Activated CD4-positive, alpha-beta T cell treated with anti-CD3 and anti-CD28 coated beads, Interleukin-2, amount 10 ng/mL, durations not matched to agents 7 days and 5 days (primary cell): ENCODE results near the gene RDH13. TPM values are rescaled to one million over a fixed set of nuclear protein-coding genes. Genes with fewer than 3 reads are reported as not detected.
"Not testable (repeated sequence)": the region's sequence is repeated elsewhere in the genome, so short reads cannot be mapped to it uniquely, and the experiment has no call there.

Source experiments
- CTCF ChIA-PET: fragments of 350-600 bp; sonication (Branson Sonifier 250); formaldehyde crosslinking; loops from one replicate; lab custom pipeline; 2021; ENCODE audit warnings: antibody characterized with exemption; lab: Charles Lee
- POLR2A ChIA-PET: fragments of 350-600 bp; sonication (Branson Sonifier 250); formaldehyde crosslinking; loops from one replicate; lab custom pipeline; 2021; ENCODE audit warnings: antibody characterized with exemption; lab: Charles Lee
- DNase-seq: peaks from one replicate; pipeline ENCODE4 v3.0.0-alpha.2; 2020
- H3K27ac Mint-ChIP-seq: one replicate; pipeline ENCODE4 v1.8.0; 2021; ENCODE audit warnings: mild to moderate bottlenecking, moderate library complexity, mixed read lengths
- H3K27me3 Mint-ChIP-seq: one replicate; pipeline ENCODE4 v1.8.0; 2021; ENCODE audit warnings: mixed read lengths
- H3K36me3 Mint-ChIP-seq: one replicate; pipeline ENCODE4 v1.8.0; 2021; ENCODE audit warnings: low read depth, mixed read lengths
- H3K4me1 Mint-ChIP-seq: one replicate; pipeline ENCODE4 v1.8.0; 2021; ENCODE audit warnings: mixed read lengths
- H3K4me3 Mint-ChIP-seq: one replicate; pipeline ENCODE4 v1.8.0; 2021; ENCODE audit warnings: mild to moderate bottlenecking, moderate library complexity, mixed read lengths
- H3K9me3 Mint-ChIP-seq: one replicate; pipeline ENCODE4 v1.8.0; 2021; ENCODE audit warnings: mixed read lengths
- total RNA-seq, 2 experiments: library from RNA; stranded (reverse); gene quantifications; one replicate each; pipeline ENCODE4 v1.2.3, GENCODE V29; 2021

The RDH13 gene
- total RNA-seq, 2 experiments from 2014 or later, result 15.0 to 15.6 TPM

DNA sequence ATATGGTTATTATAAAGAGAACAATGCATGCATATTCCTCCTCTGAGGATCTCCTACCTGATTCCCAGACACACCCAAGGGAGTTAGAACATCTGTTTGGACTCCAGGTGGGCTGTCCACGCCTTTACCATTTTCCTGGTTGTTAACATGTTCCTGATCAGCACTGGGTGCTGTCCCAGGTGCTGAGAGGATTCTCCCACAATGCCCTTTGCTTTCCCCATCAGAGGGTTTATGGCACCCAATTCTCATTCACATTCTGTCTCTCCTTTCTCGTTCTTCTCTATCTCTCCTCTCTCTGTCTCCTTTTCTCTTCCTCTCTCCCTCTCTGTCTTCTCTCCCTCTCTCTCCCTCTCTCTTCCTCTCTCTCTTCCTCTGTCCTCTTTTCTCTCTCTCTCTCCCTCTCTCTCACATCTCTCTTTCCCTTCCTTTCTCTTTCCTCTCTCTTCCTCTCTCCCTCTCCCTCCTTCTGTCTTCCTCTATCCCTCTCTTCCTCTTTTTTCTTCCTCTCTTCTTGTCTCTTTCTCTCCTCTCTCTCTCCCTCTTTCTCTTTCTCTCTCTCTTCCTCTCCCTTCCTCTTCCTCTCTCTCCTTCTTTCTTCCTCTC lies 3.3 kb upstream of the RDH13 start:
- Mint-ChIP-seq H3K27ac (no peak overlapping the region), H3K4me3 (no peak overlapping the region), H3K27me3 (peaks cover 45% of the 10 kb centered on the region), H3K4me1 (peaks cover 39% of the 10 kb centered on the region), H3K36me3 (no peaks in the 10 kb centered on the region), H3K9me3 (no peaks in the 10 kb centered on the region)
- DNase-seq, result peak; percentile 26
- POLR2A ChIA-PET, result no interaction called here
- CTCF ChIA-PET, result interaction anchor here (1.0 kb wide), 1 partner anchor 14 kb away, joined by 5 read pairs; no protein-coding TSS in a partner anchor

GRCh38 chr19:55065516-55065915 lies 2.6 kb upstream of the RDH13 start:
- Mint-ChIP-seq H3K27me3 (peaks cover 45% of the 10 kb centered on the region), H3K4me1 (peaks cover 37% of the 10 kb centered on the region)
- not testable (repeated sequence) for H3K4me3 Mint-ChIP-seq, H3K36me3 Mint-ChIP-seq, DNase-seq, H3K27ac Mint-ChIP-seq, H3K9me3 Mint-ChIP-seq
- ChIA-PET CTCF (interaction anchor here (1.0 kb wide), 1 partner anchor 13 kb away, joined by 5 read pairs; no protein-coding TSS in a partner anchor), POLR2A (interaction anchor here (0.7 kb wide), 1 partner anchor 52 kb away, joined by 7 read pairs; no protein-coding TSS in a partner anchor)

- Mint-ChIP-seq H3K4me3 (peak overlapping the region; percentile 85), H3K36me3 (peaks cover 11% of the 10 kb centered on the region), H3K27me3 (peaks cover 31% of the 10 kb centered on the region), H3K4me1 (peaks cover 30% of the 10 kb centered on the region), H3K27ac (no peak overlapping the region), H3K9me3 (no peaks in the 10 kb centered on the region)
- POLR2A ChIA-PET, result no interaction called here
- CTCF ChIA-PET, result interaction anchor here (0.7 to 1.2 kb wide), 2 partner anchors 17 to 946 kb away, joined by 3 to 4 read pairs; no protein-coding TSS in a partner anchor
- DNase-seq, result no peak
Measured at GRCh38 chr19:55063492-55063843, 520 bp upstream of the RDH13 start.

- Mint-ChIP-seq H3K27ac (peak overlapping the region; percentile 65), H3K36me3 (peaks cover 30% of the 10 kb centered on the region), H3K4me1 (peaks cover 25% of the 10 kb centered on the region)
- DNase-seq, POLR2A ChIA-PET, H3K27me3 Mint-ChIP-seq, H3K4me3 Mint-ChIP-seq, H3K9me3 Mint-ChIP-seq, CTCF ChIA-PET: not testable (repeated sequence)
Measured at GRCh38 chr19:55060287-55060686, 2.7 kb downstream of the RDH13 start.

DNA sequence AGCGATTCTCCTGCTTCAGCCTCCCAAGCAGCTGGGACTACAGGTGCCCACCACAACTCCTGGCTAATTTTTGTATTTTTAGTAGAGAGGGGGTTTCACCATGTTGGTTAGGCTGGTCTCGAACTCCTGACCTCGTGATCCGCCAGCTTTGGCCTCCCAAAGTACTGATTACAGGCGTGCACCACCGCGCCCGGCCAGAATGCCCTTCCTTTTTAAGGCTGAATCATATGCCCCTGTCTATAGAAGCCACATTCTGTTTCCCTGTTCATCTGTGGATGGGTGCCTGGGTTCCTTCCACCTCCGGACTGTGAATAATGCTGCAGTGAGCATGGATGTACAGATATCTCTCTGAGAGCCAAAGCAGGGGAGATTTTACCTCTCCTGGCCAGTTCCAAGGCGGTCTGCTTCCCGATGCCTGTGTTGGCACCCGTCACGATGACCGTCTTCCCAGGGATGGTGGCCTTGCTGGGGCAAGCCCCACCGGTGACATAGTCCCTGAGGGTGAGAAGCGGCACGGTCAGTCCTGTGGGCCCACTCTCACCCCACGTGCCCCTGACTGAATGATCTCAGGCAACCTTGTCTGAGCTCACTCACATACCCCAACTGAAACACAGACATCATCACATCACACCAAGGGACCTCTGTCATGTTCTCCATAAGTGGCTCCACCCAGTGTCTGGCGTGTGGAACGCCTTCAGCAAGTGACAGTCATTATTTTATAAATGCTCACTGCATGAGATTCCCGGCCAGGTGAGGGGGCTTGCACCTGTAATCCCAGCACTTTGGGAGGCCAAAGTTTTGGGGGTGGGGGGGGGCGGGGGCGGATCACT lies 4.0 kb downstream of the RDH13 start:
- no peak for DNase-seq
- H3K36me3 Mint-ChIP-seq, result peaks cover 32% of the 10 kb centered on the region
- H3K27me3 Mint-ChIP-seq, result no peaks in the 10 kb centered on the region

DNA sequence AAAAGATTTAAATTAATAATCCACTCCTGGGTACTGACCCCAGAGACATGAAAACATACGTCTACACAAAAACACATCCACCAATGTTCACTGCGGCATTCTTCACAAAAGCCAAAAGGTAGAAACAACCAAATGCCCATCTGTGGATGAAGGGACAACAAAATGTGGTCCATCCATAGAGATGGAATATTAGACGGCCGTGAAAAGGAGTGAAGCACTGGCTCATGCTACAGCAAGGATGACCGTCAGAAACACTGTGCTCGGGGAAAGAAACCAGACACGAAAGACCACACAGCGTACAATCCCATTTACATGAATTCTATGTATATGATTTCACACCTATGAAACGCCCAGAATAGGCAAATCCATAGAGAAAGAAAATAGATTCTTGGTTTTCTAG lies 6.1 kb downstream of the RDH13 start:
- H3K4me1 Mint-ChIP-seq, result peaks cover 14% of the 10 kb centered on the region
- no peaks in the 10 kb centered on the region for H3K27me3 Mint-ChIP-seq
- POLR2A ChIA-PET, result no interaction called here

More for the DNA sequence above, 4.0 kb downstream of the RDH13 start:
- Mint-ChIP-seq H3K9me3 (no peaks in the 10 kb centered on the region), H3K4me3 (no peak overlapping the region), H3K4me1 (peaks cover 25% of the 10 kb centered on the region), H3K27ac (no peak overlapping the region)
- ChIA-PET POLR2A (no interaction called here), CTCF (no interaction called here)

GRCh38 chr19:55053735-55054134 lies 9.2 kb downstream of the RDH13 start:
- H3K27ac Mint-ChIP-seq, result no peak overlapping the region
- DNase-seq, result no peak
- H3K4me1 Mint-ChIP-seq, result no peaks in the 10 kb centered on the region
- H3K27me3 Mint-ChIP-seq, result no peaks in the 10 kb centered on the region
- POLR2A ChIA-PET, result no interaction called here
- H3K36me3 Mint-ChIP-seq, result peaks cover 40% of the 10 kb centered on the region
- no peaks in the 10 kb centered on the region for H3K9me3 Mint-ChIP-seq
- CTCF ChIA-PET, result no interaction called here
- H3K4me3 Mint-ChIP-seq, result no peak overlapping the region

More for the DNA sequence above, 6.1 kb downstream of the RDH13 start:
- H3K4me3 Mint-ChIP-seq, result no peak overlapping the region
- CTCF ChIA-PET, result interaction anchor here (0.6 kb wide), 1 partner anchor 26 kb away, joined by 5 read pairs; no protein-coding TSS in a partner anchor
- DNase-seq, result no peak
- H3K27ac Mint-ChIP-seq, result no peak overlapping the region
- peaks cover 39% of the 10 kb centered on the region for H3K36me3 Mint-ChIP-seq
- H3K9me3 Mint-ChIP-seq, result no peaks in the 10 kb centered on the region

DNA sequence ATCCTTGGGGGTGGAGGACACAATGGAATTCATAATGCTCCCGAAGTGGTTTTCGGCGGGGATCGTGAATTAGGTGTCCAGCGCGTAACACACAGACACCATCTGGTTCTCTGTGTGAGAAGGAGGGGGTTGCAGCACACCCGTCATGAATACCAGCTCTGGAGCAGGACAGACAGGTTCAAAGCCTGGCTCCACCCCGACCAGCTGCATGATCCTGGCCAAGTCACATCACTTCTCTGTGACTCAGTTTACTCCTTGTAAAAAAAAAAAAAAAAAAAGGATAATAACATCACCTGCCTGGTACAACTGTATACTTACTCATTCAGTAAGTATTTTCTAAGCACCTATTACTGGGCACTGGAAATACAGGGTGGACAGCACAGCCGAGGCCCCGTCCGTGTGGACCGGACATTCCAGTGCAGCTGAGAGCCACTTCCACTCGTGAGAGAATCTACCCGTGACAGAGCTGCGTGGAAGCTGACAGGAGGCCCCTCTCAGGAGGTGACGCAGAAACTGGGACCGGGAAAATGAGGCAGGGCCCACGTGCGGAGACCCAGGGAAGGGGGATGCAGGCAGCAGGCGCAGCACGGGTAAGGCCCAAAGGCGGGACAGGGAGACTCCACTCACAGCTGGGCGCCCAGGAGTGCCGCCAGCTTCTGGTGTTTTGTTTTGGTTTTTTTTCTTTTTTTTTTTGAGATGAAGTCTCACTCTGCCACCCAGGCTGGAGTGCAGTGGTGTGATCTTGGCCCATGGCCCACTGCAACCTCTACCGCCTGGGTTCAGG lies 12.0 kb downstream of the RDH13 start:
- CTCF ChIA-PET, result interaction anchor here (0.6 kb wide), 1 partner anchor 892 kb away, joined by 6 read pairs; no protein-coding TSS in a partner anchor
- Mint-ChIP-seq H3K36me3 (peaks cover 37% of the 10 kb centered on the region), H3K27ac (no peak overlapping the region), H3K27me3 (no peaks in the 10 kb centered on the region), H3K9me3 (no peaks in the 10 kb centered on the region), H3K4me3 (no peak overlapping the region), H3K4me1 (no peaks in the 10 kb centered on the region)
- DNase-seq, result no peak
- POLR2A ChIA-PET, result no interaction called here

DNA sequence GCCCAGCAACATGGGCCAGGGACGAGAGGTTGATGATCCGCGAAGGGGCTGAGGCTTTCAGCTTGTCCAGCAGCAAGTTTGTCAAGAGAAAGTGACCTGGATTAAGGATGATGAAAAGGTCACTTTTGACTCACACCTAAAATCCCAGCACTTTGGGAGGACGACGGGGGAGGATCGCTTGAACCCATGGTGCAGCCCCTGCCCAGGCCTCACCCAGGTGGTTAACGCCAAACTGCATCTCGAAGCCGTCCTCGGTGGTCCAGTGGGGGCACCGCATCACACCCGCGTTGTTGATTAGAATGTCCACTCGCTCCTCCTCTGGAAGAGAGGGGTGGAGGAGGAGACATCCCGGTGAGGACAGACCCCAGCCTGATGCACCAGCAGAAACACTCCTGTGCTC lies 14.5 kb downstream of the RDH13 start:
- Mint-ChIP-seq H3K36me3 (peaks cover 39% of the 10 kb centered on the region), H3K4me1 (peaks cover 6% of the 10 kb centered on the region), H3K27me3 (no peaks in the 10 kb centered on the region), H3K4me3 (no peak overlapping the region), H3K27ac (no peak overlapping the region), H3K9me3 (no peaks in the 10 kb centered on the region)
- ChIA-PET POLR2A (no interaction called here), CTCF (no interaction called here)
- DNase-seq, result no peak

DNA sequence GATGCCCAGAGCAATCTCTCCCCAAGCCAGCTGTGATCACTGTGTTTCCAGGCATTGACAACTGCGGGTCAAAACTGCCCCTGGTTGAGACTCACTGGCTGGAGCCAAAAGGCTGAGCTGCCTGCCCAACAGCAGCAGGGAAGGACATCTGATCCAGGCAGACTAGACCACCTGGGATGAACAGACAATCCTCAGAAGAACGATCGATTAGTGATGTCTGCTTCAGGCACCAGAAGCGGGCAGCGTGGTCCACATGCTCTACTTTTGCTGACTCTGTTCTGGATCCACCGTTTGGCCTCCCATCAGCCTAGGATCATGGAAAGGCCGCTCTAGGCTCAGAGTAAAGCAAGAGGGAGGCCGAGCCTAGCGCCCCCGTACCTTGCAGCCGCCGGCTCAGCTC lies 15.0 kb downstream of the RDH13 start:
- peaks cover 10% of the 10 kb centered on the region for H3K4me1 Mint-ChIP-seq
- H3K4me3 Mint-ChIP-seq, result no peak overlapping the region
- no peaks in the 10 kb centered on the region for H3K9me3 Mint-ChIP-seq
- DNase-seq, result no peak
- POLR2A ChIA-PET, result no interaction called here
- peaks cover 41% of the 10 kb centered on the region for H3K36me3 Mint-ChIP-seq
- H3K27ac Mint-ChIP-seq, result no peak overlapping the region
- CTCF ChIA-PET, result no interaction called here
- no peaks in the 10 kb centered on the region for H3K27me3 Mint-ChIP-seq

DNA sequence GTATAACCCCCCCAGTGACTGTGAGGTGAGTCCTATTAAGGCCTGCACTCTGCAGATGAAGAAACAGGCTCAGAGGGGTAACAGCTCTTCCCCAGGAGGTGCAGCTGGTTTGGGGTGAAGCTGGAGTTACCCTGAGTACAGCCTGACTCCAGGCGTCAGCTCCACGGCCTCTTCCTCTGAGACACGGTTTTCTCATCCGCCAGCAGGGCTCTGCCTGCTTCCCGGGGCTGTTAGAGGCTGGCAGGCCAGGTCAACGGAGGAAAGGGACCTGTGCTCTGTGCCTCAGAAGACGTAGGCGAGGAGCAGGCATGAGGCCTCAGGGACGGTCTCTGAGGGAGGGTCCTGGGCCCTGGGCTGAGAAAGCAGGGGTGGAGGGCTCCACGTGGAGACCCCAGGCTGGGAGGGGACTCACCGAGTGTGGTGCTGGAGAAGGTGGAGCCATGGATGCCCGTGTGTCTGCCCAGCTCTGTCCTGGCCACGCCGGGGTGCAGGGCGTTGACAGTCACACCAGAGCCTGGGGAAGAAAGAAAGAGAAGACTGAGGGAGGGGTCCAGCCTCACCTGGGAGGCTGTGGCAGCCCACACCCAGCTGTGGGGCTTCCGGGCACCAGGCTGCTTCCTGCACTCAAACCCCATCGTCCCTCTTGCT lies 15.8 kb downstream of the RDH13 start:
- Mint-ChIP-seq H3K27me3 (no peaks in the 10 kb centered on the region), H3K9me3 (no peaks in the 10 kb centered on the region), H3K27ac (no peak overlapping the region), H3K36me3 (peaks cover 47% of the 10 kb centered on the region), H3K4me1 (peaks cover 18% of the 10 kb centered on the region), H3K4me3 (no peak overlapping the region)
- no peak for DNase-seq
- ChIA-PET CTCF (interaction anchor here (1.1 kb wide), 1 partner anchor 19 kb away, joined by 3 read pairs; no protein-coding TSS in a partner anchor), POLR2A (no interaction called here)
